ENCODE data around the gene CBX8.

DNA sequence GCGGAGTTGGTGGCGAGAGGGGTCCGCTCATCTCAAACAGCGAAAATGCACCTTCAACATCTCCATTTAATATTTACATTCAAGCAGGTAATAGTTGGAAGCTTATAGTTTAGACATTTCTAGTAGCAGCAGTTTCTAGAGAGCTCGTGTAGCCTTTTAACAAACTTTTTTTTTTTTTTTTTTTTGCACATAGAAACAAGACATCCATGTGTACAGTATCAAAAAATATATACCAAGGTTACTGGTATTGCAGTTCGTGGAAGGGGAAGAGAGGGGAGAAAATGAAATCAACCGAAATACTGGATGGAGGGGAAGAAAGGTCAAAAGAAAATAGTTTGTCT is 36.2 kb upstream of the CBX8 start:
- TF ChIP-seq, protein P1, sequence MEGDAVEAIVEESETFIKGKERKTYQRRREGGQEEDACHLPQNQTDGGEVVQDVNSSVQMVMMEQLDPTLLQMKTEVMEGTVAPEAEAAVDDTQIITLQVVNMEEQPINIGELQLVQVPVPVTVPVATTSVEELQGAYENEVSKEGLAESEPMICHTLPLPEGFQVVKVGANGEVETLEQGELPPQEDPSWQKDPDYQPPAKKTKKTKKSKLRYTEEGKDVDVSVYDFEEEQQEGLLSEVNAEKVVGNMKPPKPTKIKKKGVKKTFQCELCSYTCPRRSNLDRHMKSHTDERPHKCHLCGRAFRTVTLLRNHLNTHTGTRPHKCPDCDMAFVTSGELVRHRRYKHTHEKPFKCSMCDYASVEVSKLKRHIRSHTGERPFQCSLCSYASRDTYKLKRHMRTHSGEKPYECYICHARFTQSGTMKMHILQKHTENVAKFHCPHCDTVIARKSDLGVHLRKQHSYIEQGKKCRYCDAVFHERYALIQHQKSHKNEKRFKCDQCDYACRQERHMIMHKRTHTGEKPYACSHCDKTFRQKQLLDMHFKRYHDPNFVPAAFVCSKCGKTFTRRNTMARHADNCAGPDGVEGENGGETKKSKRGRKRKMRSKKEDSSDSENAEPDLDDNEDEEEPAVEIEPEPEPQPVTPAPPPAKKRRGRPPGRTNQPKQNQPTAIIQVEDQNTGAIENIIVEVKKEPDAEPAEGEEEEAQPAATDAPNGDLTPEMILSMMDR (conservative IDR thresholded peaks at IDR 0.05 in 1 of 2, IDR thresholded peaks at IDR 0.05 in 1 of 2; ENCODE audit: extremely low read depth in 1 of 2, insufficient read depth in 1 of 2, low read depth in 1 of 2, low read length in 2 of 2), result no peak
- TF ChIP-seq EZH2 (IDR thresholded peaks at IDR 0.05; ENCODE audit: borderline replicate concordance, low read length), result no peak

Measured in mammary epithelial cell (primary cell).